NK-92 (cell line): Measurements from ENCODE around the gene KCNQ1.
A peak's percentile ranks its signal among the peaks of the same experiment; 100 is the strongest.

Source experiments
- DNase-seq: peaks from one replicate; lab custom pipeline; 2025; ENCODE audit not compliant: unreplicated experiment; lab: John Stamatoyannopoulos, UW

Gene KCNQ1

DNA sequence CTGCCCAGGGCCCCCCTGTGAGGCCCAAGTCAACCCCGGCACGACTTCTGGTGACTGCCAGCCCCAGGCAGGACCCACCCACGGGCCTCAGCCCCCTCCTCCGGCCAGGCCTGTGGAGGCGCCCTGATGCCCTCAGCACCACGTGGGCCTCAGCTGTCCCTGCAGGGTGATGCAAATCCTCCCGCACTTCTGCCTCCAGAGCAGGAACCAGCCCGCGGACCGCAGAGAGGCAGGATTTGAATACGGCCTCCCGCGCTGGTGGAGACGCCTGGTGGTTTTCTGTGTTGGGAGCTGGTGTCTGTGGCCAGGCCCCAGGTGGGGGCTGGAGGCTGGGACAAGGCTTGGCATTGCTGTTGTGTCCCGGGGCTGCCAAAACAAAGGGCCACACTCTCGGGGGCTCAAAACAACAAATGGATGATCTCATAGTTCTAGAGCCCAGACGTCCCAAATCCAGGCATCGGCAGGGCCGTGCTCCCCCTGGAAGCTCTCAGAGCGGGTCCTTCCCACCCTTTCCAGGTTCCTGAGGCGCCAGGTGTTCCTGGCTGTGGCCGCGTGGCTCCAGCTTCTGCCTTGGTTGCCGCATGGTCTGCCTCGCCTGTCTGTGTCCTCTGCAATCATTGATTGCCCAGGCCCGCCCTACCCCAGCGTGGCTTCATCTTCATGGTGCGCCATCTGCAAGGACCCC is 19.9 kb upstream of the KCNQ1 start:
- no peak for DNase-seq

DNA sequence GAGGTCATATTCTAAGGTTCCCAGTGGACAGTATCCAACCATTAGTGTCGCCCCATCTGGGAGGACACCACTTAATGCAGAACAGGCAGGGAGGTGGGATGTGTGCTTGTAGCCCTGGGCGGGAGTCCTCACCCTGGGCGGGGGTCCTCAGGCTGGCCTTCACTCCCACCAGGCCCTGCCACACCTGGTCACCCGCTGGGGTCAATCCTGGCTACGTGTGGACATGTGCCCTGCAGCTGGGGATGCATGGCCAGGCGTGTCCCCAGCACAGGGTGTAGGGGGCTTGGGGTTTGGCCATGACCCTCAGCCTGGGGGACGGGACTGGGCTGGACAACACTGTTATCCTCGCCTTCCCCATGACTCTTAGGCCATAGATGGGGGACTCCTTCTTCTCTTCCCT is 19.3 kb upstream of the KCNQ1 start:
- DNase-seq = no peak

DNA sequence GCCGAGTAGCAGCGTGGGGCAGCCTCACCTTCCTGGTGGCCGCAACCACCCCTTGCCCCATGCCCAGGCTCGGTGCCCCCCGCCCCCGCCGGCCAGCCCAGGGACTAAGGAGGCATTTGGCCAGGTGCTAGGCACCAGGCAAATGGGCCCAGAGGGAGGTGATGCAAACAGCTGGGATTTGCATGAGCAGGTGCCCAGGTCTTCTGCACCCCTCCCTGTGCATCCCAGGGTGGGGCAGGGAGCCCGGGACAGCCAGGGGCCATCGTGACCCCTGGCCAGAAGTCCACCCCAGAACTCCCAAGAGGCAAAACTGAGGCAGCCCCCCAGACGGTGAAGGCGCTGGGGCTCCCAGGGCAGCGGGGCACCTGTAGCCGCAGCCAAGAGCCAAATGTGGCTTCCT is 18.6 kb upstream of the KCNQ1 start:
- no peak for DNase-seq

DNA sequence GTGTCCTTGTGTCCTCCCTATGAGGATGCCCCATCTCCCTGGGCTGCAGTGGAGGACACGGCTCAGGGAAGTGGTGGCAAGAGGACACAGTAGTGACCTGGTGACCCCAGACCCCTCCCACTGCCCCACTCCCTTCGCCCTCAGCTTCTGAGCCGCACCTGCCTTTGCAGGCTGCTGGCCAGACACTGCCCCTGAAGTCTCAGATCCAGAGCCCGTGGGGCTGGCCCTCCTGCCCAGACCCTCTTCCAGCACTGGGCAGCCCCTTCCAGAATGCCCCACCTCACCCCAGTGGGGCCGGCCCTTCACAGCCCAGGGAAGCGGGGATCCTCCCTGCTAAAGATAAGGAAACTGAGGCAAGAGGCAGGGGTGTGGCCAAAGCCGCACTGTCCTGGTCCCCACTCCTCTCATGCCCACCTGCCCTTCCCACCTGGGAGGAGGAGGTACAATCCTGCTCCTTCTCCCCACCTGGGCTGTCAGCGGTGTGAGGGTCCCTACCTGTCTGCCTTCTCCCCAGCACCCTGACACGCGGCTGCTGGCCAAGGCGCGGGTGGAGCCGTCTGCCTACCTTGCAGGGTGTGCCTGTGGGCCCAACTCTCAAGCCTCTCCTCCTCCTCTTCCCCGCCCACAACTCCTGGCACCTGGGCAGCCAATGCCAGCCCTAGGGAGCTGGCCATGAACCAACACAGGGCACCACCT is 17.8 kb upstream of the KCNQ1 start:
- DNase-seq = no peak

DNA sequence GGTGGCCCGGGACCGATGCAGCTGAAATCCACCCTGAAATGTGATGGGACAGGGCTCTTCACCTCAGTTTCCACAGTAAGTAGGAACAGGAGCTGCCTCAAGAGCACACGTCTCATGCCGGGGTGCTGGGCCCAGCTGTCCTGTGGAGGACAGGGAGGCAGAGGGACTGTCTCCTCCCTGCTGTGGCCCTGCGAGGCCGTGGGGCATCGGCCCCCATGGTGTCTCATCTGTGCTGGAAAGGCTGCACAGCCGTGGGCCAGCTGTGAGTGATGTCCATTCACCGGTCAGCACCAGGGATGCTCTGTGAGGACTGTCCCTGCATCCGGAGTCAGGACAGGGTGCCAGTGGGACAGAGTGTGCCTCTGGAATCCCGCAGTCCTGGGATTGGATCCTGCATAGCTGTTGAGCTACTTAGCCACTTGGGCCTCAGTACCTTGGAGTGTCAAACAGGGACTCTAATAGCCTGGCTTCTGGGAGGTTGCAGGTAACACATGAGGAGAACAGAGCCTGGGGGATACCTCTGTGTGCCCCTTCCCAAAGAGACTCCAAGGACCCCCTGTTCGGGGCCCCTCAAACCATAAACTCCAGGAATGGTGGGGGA is 17.0 kb upstream of the KCNQ1 start:
- no peak for DNase-seq

DNA sequence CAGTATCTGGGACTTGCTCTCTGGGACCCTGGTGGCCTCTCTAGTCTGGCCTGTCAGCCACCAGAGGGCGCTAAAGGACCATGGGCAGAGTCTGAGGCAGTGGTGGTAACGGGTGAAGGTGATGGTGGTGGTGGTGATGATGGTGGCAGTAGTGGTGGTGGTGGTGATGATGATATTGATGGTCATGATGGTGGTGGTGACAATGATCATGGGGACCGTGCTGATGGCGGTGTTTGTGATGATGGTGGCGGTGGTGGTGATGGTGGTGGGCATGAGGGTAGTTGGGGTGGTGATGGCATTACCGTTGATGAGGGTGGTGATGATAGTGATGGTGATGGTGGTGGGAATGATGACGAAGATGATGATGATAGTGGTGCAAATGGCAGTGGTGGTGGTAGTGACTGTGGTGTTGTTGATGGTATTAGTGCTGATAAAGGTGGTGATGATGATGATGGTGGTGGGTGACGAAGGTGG is 16.4 kb upstream of the KCNQ1 start:
- DNase-seq = peak; percentile 22

DNA sequence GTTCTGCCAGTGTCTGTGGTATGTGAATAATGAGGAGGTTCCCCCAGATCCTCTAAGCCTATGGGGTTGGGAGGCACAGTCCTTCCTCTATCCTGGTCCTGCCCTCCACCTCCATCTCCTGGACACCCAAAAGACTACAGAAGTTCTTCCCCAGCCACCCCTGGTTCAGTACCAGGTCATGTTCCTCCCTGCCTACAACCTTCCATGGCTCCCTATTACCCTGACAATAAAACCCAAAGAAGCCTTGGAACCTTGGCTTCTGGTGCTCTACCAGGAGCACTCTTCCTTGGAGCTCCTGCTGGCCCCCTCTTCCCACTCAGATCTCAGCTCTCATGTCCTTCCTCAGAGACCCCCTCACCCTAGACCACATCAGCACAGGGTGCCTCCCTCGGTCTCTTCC is 13.4 kb upstream of the KCNQ1 start:
- DNase-seq = no peak

DNA sequence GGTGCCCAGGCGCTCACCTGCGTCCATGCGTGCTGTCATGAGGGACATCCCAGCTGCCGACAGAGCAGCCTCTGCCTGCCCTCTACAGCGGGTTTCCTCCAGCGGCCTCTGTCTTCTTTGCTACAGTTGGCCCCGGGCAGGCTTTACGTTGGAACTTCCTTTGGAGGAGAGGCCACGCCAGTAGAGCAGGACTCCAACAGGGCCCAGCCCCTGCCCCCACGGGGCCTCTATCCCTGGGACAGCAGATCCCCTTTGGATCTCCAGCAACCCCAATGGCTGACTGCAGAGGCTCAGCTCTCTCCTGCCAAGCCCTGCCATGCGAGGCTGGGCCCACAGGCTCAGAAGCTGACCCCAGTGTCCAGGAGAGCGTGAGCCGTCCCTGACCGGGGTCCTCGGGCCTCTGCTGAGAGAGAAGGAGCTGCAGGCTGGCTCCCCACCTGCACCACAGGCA is 12.6 kb upstream of the KCNQ1 start:
- no peak for DNase-seq

DNA sequence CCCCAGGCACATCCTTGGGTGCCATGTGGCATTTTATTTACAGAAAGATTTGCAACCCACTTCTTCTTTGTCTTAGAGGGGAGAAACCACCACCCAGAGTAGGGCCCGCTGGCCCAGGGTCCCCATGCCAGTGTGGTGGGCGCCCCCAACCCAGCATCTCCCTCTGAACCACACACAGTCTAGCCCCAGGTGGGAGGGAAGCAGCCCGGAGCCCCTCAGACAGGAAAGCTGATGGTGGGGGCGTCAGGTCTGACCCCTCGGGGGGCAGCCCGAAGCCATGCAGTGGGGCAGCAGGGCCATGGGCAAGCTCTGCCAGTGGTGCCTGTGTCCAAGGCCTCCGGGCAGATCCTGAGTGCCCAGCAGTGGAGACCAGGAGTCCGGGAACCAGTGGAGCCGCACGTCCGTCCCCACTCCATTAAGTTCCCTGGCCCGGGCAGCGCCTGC is 12.2 kb upstream of the KCNQ1 start:
- no peak for DNase-seq

DNA sequence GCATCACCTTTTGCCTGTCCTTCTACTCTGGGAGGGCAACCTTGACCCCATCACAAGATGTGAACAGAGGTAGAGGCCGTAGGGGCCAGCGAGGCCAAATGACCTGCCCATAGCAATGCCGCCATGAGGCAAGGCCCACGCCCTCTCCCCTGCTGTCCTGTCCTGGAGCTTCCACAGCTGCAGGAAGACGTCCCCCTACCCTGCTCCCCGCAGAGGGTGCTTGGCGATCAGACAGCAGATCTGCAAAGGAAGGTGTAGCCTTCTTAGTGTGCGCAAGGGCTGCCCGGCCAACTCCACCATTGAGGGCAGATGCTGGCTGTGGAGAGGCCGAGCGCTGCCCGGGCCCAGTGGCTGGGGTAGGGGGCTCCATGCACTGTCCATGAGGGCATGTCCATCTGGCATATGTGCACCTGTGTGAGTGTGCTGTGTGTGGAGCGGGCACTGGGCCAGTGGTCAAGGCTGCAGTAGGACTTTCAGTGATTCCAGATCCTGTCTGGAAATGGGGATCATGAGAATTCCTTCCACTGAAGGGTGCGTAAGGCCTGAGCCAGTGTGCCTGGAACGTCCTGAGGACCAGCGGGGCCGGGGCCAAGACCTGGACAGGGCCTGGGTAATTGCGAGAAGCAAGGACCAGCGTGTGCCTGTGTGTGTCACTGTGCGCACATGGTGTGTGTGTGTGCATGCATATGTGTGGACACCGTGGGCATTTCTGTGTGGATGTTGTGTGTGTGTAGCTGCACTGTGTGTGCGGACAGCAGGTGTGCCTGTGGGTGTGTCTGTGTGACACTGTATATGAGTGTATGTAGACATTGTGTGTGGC is 11.5 kb upstream of the KCNQ1 start:
- no peak for DNase-seq

DNA sequence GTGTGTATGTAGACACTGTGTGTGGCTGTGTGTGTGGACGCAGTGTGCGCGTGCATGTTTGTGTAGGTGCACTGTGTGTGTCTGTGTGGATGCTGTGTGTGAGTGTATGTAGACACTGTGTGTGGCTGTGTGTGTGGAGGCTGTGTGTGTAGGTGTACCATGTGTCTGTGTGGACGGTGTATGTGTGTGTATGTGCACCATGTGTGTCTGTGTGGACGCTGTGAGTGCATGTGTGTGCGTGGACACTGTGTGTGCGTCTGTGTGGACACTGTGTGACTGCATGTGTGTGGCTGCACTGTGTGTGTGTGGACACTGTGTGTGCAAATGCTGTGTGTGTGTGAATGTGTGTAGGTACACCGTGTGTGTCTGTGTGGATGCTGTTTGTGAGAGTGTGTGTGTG is 10.8 kb upstream of the KCNQ1 start:
- DNase-seq = no peak

DNA sequence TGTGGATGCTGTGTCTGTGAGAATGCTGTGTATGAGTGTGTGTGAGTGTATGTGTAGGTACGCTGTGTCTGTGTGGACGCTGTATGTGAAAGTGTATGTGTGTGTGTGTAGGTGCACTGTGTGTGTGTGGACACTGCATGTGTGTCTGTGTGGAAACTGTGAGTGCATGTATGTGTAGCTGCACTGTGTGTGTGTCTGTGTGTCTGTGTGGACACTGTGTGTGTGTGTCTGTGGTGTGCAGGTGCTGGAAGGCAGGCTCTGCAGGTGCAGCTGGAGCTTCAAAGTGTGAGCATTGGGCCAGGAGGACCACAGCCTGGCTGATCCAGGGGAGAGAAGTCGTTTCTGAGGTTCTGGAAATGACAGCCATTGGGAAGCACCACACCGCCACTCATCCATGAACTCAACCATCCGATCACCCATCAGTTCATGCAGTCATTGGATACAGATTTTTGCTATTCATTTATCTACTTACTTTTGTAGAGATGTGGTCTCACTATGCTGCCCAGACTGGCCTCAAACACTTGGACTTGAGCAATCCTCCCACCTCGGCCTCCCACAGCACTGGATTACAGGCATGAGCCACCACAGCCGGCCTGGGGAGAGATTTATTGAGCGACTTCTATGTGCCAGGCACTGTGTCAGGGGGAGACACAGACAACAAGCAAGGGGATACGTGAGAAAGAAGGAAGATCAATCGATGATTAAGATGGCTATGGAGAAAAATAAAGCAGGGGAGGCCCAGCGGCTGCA is 10.1 kb upstream of the KCNQ1 start:
- DNase-seq = no peak

DNA sequence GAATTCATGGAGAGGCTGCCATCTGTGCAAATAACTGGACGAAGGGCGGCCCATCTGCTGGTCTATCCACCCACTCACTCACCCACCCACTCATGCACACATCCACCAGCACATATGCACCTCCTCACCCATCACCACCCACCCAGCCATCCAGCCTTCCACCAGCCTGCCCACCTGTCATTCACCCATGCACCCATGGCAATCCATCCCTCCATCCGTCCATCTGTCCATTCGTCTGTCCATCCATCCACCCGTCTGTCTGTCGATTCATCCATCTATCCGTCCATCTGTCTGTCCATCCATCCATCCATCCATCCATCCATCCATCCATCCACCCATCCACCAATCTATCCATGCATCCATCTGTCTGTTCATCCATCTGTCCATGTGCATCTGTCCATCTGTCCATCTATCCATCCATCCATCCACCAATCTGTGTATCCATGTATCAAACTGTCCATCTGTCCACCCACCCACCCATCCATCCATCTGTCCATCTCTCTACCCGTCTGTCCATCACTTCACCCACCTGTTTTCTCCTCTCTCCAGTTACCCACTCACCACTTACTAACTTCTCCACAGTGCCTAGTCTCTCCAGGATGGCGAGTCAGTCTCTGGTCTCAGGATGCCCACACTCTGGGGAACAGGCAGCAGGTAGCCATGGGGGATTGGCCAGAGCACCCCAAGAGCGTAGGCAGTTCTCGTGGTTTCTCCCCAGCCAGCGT is 9.4 kb upstream of the KCNQ1 start:
- DNase-seq = no peak

DNA sequence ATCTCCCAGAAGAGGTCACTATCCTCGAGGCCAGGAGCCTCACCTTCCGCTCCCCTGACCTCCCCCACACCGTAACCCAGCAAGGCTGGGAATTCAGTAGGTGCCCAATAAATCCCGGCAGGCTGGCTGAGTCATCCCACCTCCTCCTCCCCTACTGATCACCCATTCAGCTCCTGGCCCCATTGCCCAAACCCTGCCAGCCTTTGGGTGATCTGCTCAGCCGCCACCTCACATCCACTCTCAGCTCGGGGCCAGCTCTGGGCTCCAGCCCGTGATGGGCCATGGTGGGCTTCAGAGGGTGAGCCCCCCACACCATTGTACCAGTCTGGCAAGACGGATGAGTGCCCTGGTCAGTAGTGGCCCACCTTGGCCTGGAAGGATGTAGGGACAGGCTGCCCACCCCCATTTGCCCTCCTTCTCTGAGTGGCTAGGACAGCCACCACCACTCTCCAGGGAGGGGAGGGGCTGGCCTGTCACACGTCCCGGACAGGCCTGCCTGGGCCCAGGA is 8.7 kb upstream of the KCNQ1 start:
- no peak for DNase-seq

DNA sequence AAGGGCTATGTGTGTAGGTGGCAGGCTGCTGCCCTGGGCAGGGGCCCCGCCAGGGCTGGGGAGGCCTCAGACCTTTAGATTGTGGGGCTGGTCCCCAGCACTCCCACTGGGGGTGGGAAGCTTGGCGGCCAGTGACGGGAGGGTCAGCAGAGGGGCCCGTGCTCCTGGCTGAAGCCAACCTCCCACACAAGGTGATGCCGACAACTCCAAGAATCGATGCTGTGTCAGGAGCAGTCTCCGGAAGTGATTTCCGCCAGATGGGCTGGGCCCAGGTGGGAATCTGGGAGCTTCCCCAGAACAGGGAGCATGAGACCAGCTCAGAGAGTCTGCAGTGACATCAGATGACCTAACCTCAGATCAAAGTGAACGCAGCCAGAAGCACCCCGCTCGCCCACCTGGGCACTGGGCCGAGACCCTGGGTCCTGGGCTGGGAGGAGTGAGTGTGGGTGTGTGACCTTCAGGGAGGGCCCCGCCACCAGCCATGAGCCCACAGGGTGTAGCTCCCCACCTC is 8.2 kb upstream of the KCNQ1 start:
- no peak for DNase-seq

DNA sequence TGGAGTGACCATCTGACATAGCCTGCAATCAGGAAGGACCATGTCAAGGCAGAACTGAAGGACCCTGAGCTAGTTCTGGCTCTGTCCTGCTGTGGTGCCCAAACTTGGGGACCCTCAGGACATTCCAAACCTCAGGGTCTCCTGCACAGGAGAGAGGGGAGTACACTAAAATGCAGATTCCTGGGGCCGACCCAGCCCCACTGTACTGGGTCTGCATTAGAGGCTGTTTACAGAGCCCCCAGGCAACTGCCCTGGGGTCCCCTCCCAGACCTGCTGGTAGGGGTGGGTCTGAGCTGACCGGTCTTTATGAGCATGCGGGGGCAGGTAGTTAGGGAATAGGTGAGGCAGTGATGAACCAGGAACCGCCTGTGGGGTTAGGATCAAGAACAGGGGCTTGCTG is 7.3 kb upstream of the KCNQ1 start:
- DNase-seq = no peak

DNA sequence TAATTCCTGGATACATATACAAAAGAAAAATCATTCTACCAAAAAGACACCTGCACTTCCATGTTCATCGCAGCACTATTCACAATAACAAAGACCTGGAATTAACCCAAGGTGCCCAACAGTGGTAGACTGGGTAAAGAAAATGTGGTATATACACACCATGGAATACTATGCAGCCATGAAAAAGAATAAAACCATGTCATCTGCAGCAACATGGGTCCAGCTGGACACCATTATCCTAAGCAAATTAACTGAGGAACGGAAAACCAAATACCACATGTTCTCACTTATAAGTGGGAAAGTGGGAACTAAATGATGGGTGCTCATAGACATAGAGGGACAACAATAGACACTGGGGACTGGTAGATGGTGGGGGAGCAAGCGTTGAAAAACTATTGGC is 5.0 kb upstream of the KCNQ1 start:
- no peak for DNase-seq

DNA sequence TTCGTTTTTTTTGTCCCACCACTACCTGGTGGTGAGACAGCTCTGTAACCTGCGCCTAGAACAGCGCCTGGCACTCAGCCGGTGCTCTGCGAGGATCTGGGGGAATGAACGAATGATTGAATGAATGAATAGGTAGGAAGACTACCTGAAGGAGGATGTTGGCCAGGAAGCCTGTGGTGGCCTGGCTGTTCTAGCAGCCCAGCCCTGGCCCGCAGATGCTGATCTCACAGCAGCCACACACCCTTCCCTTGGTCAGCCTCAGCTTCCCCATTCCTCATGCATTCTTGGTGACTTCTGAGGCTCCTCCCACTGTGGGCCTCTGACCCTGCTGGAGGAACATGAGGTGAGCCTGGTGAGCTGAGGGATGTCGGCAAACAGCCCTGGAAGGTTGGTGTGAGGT is 4.2 kb upstream of the KCNQ1 start:
- no peak for DNase-seq

DNA sequence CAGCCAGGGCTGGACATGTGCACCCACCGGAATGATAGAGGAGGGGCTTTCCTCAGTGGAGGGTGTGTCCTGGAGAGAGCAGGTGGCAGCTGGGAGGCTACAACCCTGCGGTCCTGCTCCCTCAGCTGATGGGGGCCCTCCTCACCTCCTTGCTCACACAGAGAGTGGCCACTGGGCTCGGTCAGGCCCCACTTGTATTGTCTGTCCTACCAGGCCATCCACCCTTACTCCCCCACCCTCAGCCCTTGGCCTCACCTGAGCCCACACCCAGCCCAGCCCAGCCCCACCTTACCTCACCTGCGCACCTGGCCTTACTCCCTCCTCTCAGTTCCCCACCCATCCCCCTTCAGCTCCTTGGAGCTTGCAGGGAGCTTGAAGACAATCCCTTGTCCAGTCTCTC is 3.6 kb upstream of the KCNQ1 start:
- DNase-seq = no peak

DNA sequence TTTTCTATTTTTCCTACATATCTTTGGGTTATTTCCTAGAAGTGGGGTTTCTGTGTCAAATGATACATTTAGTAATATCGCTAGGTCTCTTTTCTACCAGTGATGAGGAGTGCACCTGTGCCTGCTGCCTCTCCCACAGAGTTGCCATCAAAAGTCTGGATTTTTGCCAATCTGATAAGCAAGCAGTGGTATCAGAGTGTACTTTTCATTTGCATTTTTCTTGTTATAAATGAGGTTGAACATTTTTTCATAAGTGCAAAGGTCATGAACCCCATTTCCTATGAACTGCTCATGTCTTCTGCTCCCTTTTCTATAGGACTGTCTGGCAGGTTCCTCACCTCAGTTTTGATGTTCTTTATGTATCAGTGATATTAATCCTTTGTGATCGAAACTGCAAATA is 2.2 kb upstream of the KCNQ1 start:
- DNase-seq = no peak
